ENCODE measurements around the gene SDK1. TPM values are rescaled to one million over a fixed set of nuclear protein-coding genes. Genes with fewer than 3 reads are reported as not detected.

The SDK1 gene
- total and polyA plus RNA-seq, 4 donors = 10.4 to 11.6 (median 11.0) TPM

- H3K27ac ChIP-seq (ENCODE audit: low read depth, low read length) = no peak overlapping the region
- no peaks in the 10 kb centered on the region for H3K9me3 ChIP-seq (ENCODE audit: control insufficient read depth, insufficient read depth, low read length)
- no peaks in the 10 kb centered on the region for H3K27me3 ChIP-seq (ENCODE audit: control insufficient read depth, insufficient read depth, low read length)
- H3K4me1 ChIP-seq (ENCODE audit: control insufficient read depth, insufficient read depth, low read length) = peaks cover 23% of the 10 kb centered on the region
- DNase-seq (ENCODE audit: low read depth in 4 of 6, low spot score in 6 of 6) = no peak
- H3K4me3 ChIP-seq (ENCODE audit: low read depth, low read length) = no peak overlapping the region
- peaks cover 30% of the 10 kb centered on the region for H3K36me3 ChIP-seq (ENCODE audit: control insufficient read depth, insufficient read depth, low read length)
- 91% methylated on average over 16 of the region's 21 CpGs for WGBS (ENCODE audit: insufficient coverage)
Observed at GRCh38 chr7:4127909-4128560, 827.0 kb downstream of the SDK1 start.

GRCh38 chr7:4129481-4130122 is 828.5 kb downstream of the SDK1 start:
- Histone ChIP-seq H3K27ac (ENCODE audit: low read depth, low read length) (peak overlapping the region; percentile 58), H3K4me3 (ENCODE audit: low read depth, low read length) (no peak overlapping the region), H3K27me3 (ENCODE audit: control insufficient read depth, insufficient read depth, low read length) (no peaks in the 10 kb centered on the region), H3K9me3 (ENCODE audit: control insufficient read depth, insufficient read depth, low read length) (no peaks in the 10 kb centered on the region), H3K4me1 (ENCODE audit: control insufficient read depth, insufficient read depth, low read length) (peaks cover 29% of the 10 kb centered on the region), H3K36me3 (ENCODE audit: control insufficient read depth, insufficient read depth, low read length) (peaks cover 36% of the 10 kb centered on the region)
- WGBS (ENCODE audit: insufficient coverage) = 76% methylated on average over 28 of the region's 29 CpGs
- DNase-seq (ENCODE audit: low read depth in 4 of 6, low spot score in 6 of 6) = peak in 4 of 6 donors; percentile 44 to 76 (median 60)

DNA sequence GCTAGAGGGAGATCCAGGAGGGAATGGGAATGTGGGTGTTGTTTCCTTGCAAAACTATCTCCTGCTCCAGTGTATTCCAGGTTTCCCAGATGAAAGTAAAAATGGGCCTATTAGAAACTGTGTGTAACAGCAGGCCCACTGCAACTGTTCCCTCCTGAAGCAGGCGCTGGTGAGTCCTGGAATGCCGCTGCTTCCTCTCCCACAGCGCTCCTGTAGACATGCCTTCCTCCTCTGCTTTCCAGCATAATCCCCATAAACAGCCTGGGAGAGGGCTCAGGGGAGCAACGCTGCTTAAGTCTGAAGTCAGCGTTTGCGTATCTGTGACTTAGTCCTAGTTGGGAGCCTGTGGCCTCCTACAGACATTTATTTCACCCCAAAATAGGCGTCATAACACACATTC is 830.0 kb downstream of the SDK1 start:
- no peaks in the 10 kb centered on the region for H3K27me3 ChIP-seq (ENCODE audit: control insufficient read depth, insufficient read depth, low read length)
- 61% methylated on average over 6 of the region's 7 CpGs for WGBS (ENCODE audit: insufficient coverage)
- DNase-seq (ENCODE audit: low read depth in 4 of 6, low spot score in 6 of 6) = peak in 1 of 6 donors; percentile 53
- H3K9me3 ChIP-seq (ENCODE audit: control insufficient read depth, insufficient read depth, low read length) = no peaks in the 10 kb centered on the region
- no peak overlapping the region for H3K27ac ChIP-seq (ENCODE audit: low read depth, low read length)
- H3K4me1 ChIP-seq (ENCODE audit: control insufficient read depth, insufficient read depth, low read length) = peaks cover 33% of the 10 kb centered on the region
- H3K4me3 ChIP-seq (ENCODE audit: low read depth, low read length) = no peak overlapping the region
- H3K36me3 ChIP-seq (ENCODE audit: control insufficient read depth, insufficient read depth, low read length) = peaks cover 39% of the 10 kb centered on the region

DNA sequence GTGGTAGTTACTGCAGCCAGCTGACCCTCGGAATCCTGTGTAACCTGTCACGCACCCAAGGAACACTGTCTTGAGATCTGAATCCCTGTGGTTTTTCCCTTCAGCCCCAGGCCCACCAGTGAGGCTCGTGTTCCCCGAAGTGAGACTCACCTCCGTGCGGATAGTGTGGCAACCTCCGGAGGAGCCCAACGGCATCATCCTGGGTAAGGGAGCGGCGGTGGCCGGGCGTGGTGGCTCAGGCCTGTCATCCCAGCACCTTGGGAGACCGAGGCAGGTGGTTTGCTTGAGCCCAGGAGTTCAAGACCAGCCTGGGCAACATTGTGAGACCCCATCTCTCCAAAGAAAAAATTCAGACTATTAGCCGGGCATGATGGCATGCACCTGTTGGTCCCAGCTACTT is 831.2 kb downstream of the SDK1 start:
- no peak for DNase-seq (ENCODE audit: low read depth in 4 of 6, low spot score in 6 of 6)
- H3K27ac ChIP-seq (ENCODE audit: low read depth, low read length) = no peak overlapping the region
- H3K36me3 ChIP-seq (ENCODE audit: control insufficient read depth, insufficient read depth, low read length) = peaks cover 44% of the 10 kb centered on the region
- H3K27me3 ChIP-seq (ENCODE audit: control insufficient read depth, insufficient read depth, low read length) = no peaks in the 10 kb centered on the region
- H3K9me3 ChIP-seq (ENCODE audit: control insufficient read depth, insufficient read depth, low read length) = no peaks in the 10 kb centered on the region
- peaks cover 39% of the 10 kb centered on the region for H3K4me1 ChIP-seq (ENCODE audit: control insufficient read depth, insufficient read depth, low read length)
- WGBS (ENCODE audit: insufficient coverage) = 96% methylated on average over 13 of the region's 14 CpGs
- H3K4me3 ChIP-seq (ENCODE audit: low read depth, low read length) = no peak overlapping the region

- Histone ChIP-seq H3K9me3 (ENCODE audit: control insufficient read depth, insufficient read depth, low read length) (no peaks in the 10 kb centered on the region), H3K4me1 (ENCODE audit: control insufficient read depth, insufficient read depth, low read length) (peaks cover 40% of the 10 kb centered on the region), H3K27ac (ENCODE audit: low read depth, low read length) (no peak overlapping the region), H3K27me3 (ENCODE audit: control insufficient read depth, insufficient read depth, low read length) (no peaks in the 10 kb centered on the region), H3K4me3 (ENCODE audit: low read depth, low read length) (no peak overlapping the region), H3K36me3 (ENCODE audit: control insufficient read depth, insufficient read depth, low read length) (peaks cover 31% of the 10 kb centered on the region)
- no peak for DNase-seq (ENCODE audit: low read depth in 4 of 6, low spot score in 6 of 6)
- WGBS (ENCODE audit: insufficient coverage) = 76% methylated on average over 4 of the region's 8 CpGs
Observed at GRCh38 chr7:4133491-4134044, 832.5 kb downstream of the SDK1 start.

- peaks cover 31% of the 10 kb centered on the region for H3K36me3 ChIP-seq (ENCODE audit: control insufficient read depth, insufficient read depth, low read length)
- no peaks in the 10 kb centered on the region for H3K9me3 ChIP-seq (ENCODE audit: control insufficient read depth, insufficient read depth, low read length)
- peaks cover 40% of the 10 kb centered on the region for H3K4me1 ChIP-seq (ENCODE audit: control insufficient read depth, insufficient read depth, low read length)
- no peak for DNase-seq (ENCODE audit: low read depth in 4 of 6, low spot score in 6 of 6)
- H3K4me3 ChIP-seq (ENCODE audit: low read depth, low read length) = no peak overlapping the region
- H3K27ac ChIP-seq (ENCODE audit: low read depth, low read length) = no peak overlapping the region
- 91% methylated on average over 6 of the region's 7 CpGs for WGBS (ENCODE audit: insufficient coverage)
- H3K27me3 ChIP-seq (ENCODE audit: control insufficient read depth, insufficient read depth, low read length) = no peaks in the 10 kb centered on the region
Observed at GRCh38 chr7:4134204-4134603, 833.2 kb downstream of the SDK1 start.

GRCh38 chr7:4134631-4135030 is 833.6 kb downstream of the SDK1 start:
- WGBS (ENCODE audit: insufficient coverage) = 87% methylated on average over 20 of the region's 20 CpGs
- no peak overlapping the region for H3K27ac ChIP-seq (ENCODE audit: low read depth, low read length)
- H3K4me3 ChIP-seq (ENCODE audit: low read depth, low read length) = no peak overlapping the region
- DNase-seq (ENCODE audit: low read depth in 4 of 6, low spot score in 6 of 6) = no peak
- no peaks in the 10 kb centered on the region for H3K9me3 ChIP-seq (ENCODE audit: control insufficient read depth, insufficient read depth, low read length)
- H3K27me3 ChIP-seq (ENCODE audit: control insufficient read depth, insufficient read depth, low read length) = no peaks in the 10 kb centered on the region
- peaks cover 30% of the 10 kb centered on the region for H3K36me3 ChIP-seq (ENCODE audit: control insufficient read depth, insufficient read depth, low read length)
- H3K4me1 ChIP-seq (ENCODE audit: control insufficient read depth, insufficient read depth, low read length) = peaks cover 36% of the 10 kb centered on the region

GRCh38 chr7:4135301-4135700 is 834.2 kb downstream of the SDK1 start:
- Histone ChIP-seq H3K27ac (ENCODE audit: low read depth, low read length) (no peak overlapping the region), H3K36me3 (ENCODE audit: control insufficient read depth, insufficient read depth, low read length) (peaks cover 23% of the 10 kb centered on the region), H3K27me3 (ENCODE audit: control insufficient read depth, insufficient read depth, low read length) (no peaks in the 10 kb centered on the region), H3K9me3 (ENCODE audit: control insufficient read depth, insufficient read depth, low read length) (no peaks in the 10 kb centered on the region), H3K4me1 (ENCODE audit: control insufficient read depth, insufficient read depth, low read length) (peaks cover 36% of the 10 kb centered on the region), H3K4me3 (ENCODE audit: low read depth, low read length) (no peak overlapping the region)
- peak in 1 of 6 donors; percentile 58 for DNase-seq (ENCODE audit: low read depth in 4 of 6, low spot score in 6 of 6)
- WGBS (ENCODE audit: insufficient coverage) = 92% methylated on average over 7 of the region's 12 CpGs

- peaks cover 22% of the 10 kb centered on the region for H3K36me3 ChIP-seq (ENCODE audit: control insufficient read depth, insufficient read depth, low read length)
- no peak overlapping the region for H3K27ac ChIP-seq (ENCODE audit: low read depth, low read length)
- peak in 1 of 6 donors; percentile 63 for DNase-seq (ENCODE audit: low read depth in 4 of 6, low spot score in 6 of 6)
- no peaks in the 10 kb centered on the region for H3K27me3 ChIP-seq (ENCODE audit: control insufficient read depth, insufficient read depth, low read length)
- WGBS (ENCODE audit: insufficient coverage) = 34% methylated on average over 7 of the region's 11 CpGs
- peaks cover 36% of the 10 kb centered on the region for H3K4me1 ChIP-seq (ENCODE audit: control insufficient read depth, insufficient read depth, low read length)
- H3K9me3 ChIP-seq (ENCODE audit: control insufficient read depth, insufficient read depth, low read length) = no peaks in the 10 kb centered on the region
- H3K4me3 ChIP-seq (ENCODE audit: low read depth, low read length) = no peak overlapping the region
Observed at GRCh38 chr7:4136036-4136435, 835.0 kb downstream of the SDK1 start.

Data from spinal cord (tissue), 10 donors.